Inferior parietal cortex (tissue), 1 donor: ENCODE measurements around the gene IMMP2L.

ENCODE experiments used
- DNase-seq: peaks from one replicate; pipeline ENCODE4 v3.0.0-alpha.2; 2016; ENCODE audit errors: extremely low spot score

The IMMP2L gene

DNA sequence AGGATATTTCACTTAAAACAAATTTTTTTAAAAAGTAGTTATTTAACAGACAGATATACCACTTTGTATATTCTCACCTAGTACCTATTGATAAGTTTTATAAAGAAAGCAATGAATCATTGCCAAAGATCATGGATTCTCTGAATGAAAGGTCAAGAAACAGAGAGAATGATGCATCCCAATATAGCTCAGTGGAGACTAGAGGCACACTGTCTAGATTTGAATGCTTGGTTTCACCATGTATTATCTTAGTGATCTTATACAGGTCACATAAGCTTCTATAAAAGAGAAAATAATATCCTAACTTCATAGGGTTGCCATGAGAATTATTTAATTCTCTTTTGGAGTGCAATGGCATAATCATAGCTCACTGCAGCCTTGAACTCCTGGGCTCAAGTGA is 558.4 kb downstream of the IMMP2L start:
- DNase-seq, result no peak

DNA sequence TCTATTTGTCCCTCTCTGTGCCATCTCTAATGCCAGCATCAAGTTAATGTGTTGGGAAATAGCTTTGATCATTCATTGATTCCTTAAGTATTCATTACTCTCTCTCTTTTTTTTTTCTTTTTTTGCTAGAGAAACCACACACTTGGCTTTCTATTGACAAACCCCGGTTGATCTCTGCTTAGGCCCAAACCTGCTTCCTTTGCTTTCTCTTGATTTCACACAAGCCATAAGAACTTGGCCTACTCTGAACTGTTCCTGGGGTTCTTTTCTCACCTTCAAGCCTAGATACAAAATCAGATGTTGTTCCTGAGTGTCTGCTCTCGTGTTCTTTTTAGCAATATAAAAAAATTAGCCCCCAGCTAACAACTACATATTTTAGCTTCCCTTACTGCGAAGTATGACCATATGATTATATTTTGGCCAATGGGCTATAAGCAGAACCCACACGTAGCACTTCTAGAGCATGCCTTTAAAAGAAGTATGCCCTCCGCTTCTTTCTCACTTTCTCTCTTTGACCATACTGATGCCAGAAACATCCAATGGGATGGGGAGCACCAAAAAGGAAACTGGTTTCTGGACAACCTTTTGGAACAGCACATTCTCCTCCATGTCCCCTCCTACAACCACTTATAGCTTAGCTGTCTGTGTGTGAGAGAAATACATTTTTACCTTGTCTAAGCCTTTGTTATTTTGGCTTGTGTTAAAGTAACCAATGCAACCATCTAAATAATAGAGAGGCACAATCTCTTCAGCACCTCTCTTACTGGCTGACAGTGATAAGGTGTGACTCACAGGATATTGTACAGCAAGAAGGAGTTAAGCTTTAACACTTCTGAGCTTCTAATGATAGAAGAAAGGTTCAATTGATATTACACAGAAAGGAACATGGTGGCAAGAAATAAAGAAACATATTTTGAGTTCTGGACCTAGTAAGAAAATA is 568.0 kb downstream of the IMMP2L start:
- DNase-seq, result no peak

DNA sequence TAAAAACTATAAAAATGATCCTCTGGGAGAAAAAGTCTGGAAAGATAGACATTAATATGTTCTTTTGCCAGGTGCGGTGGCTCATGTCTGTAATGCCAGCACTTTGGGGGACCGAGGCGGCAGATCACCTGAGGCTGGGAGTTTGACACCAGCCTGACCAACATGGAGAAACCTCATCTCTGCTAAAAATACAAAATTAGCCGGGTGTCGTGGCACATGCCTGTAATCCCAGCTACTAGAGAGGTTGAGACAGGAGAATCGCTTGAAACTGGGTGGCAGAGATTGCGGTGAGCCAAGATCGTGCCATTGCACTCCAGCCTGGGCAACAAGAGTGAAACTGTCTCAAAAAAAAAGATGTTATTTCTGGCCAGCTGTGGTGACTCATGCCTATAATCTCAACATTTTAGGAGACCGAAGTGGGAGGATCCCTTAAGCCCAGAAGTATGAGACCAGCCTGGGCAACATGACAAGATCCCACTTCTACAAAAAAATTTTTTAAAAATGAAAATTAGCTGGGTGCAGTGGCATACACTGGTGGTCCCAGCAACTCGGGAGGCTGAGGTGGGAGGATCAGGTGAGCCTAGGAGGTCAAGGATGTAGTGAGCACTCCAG is 573.3 kb downstream of the IMMP2L start:
- DNase-seq, result no peak

DNA sequence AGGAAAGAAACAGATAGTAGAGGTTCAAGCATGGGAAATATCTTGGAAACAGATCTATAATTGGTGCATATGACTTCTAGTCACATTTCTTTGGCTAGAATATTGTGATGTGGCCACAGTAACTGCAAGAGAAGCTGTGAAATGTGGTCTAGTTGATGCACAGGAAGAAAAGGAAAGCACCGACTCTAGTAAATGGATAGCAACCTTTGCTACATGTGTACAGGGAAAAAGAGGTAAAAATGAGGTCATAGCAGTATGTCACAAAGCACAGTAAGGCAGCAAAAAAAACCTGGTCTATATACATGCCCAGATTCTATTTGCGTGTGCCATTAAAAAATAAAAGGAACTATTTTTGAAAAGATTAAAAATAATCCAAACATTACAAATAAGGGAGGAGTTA is 573.9 kb downstream of the IMMP2L start:
- no peak for DNase-seq

DNA sequence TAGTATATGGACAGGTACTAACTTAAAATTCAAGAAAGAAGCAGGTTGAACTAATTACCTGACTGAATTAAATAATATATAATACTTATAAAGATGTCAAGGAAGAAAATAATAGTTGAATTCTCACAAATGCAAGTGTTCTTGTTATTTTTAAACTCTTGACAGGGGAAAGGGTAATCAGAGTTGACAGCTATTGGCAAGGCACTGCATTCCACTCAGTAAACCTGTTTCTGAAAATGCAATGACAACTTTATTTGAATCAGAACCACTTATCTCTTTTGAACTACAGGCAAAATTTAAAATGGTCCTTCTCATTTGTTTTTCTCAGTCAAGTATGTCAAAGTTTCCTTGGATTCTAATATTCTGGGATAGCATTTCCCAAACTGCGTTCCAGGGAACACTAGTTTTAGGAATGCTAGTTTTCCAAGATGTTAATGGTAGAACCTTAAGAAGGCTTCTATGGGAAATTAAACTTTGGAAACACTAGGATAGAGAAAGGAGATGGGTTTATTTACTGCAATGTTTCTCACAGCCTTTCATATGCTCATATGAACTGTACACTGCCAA is 575.1 kb downstream of the IMMP2L start:
- DNase-seq, result no peak

DNA sequence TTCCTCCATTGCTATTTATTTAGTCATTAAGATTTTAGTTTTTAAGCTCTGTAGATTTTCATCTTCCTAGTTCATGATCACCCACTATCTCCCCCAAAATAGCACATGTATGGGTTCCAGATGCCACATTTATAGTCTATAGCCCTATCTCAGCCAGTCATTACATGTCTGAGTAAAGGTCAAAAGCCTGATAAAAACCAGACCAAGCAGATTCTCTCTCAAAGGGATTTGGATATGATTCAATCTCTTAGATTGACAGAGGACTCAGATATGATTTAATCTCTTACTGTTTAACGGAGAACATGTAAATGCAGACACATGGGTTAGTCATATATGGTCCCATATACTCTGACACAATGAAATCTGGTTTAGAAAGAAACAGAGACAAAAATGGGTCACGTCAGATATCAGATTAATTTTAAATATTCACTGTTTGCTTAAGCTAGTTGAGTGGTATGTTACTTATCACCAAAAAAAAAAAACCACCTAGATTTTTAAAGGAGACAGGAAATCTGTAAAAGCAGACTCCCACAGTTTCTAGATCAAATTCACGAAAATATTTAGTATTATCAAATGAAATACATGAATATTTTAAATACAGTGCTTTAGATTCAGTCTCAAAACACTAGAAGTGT is 578.4 kb downstream of the IMMP2L start:
- no peak for DNase-seq

DNA sequence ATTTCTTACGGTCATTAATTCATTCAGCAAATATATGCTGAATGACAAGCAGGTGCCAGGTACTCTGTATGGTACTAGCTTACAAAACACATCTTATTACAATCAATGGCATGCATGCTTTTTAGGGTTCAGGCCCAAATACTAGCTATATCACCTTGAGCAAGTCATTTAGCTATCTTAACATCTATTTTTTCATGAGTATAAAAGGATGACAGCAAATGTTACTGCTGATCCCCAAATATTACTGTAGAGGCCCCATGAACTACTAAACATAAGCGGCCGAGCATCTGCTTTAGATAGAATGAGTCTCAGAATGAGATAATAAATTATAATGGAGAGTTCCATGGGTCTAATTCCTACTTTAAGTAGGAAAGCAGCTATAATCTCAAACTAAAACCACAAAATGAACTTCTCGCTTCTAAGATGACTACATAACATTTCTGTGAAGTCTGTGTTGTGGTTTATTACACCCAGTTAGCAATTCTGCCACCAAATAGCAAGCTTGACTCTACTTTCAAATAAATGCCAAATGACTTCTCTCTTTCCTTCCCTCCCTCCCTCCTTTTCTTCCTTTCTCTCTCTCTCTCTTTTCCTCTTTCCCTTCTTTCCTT is 585.1 kb downstream of the IMMP2L start:
- DNase-seq, result no peak

DNA sequence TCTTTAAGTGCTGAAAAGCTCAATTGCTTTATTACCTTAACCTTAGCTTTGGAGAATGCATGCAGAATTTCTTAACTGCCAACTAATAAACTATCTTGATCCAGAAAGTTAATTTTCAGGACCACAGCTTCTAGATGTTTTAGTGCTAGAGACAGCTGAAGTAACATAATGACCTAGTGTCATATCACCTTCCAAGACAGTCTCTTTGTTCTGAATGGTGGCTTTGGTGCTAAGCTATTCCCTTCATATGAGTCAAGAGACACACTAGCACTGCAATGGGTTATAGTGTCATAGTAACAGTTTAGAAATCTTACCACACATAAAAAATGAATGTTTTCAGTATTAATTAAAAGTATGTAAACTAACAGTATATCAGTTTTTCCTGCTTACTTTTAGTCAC is 586.8 kb downstream of the IMMP2L start:
- no peak for DNase-seq

DNA sequence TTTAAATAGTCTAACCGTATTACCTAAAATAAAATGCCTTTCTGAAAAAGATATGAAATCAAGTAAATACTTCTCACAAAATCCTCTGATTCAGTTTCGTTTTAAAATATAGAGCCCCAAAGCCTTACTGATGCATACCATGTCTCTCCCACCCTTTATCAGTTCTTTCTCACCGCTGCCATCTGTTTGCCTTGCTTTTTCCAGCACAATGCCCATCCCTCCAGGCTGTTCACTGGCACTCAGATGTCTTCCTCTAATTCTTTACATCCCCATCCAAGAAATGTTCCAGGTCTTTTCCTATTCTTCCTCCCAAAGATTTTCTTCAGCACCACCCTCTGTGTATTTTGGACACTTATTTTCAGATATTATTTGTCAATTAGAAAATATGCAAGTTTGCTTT is 587.9 kb downstream of the IMMP2L start:
- no peak for DNase-seq

DNA sequence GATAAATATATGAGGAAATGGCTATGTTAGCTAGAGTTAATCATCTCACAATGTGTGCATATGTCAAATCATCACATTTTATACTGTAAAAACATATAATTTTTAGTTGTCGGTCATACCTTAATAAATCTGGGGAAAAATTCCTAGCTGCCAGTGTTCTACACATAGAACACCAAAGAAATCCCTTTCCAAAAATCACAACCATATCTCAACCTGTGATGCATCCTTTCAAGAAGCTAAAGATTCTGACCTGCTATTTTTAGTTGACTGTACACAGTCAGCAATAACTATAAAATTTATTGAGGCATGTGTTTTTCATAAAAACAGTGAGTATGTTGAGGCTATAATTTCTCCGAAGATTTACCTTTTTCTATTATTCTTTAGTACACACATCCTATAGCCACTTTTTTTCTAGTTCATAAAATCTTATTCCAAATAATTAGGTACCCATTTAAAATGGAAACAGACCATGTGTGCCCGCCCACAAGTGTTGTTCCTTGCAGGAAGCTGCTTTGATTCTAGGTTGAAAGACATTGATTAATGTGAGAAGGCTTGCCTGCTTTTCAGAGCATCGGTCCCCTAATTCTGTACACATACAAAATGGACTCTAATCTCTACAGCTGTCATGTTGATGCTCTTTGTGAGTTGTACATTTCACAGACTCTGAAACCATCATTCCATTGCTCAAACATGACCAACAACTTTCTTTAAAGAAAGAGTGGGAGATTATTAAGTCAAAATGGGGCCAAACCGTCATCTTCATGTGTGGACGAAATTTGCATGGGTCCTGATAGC is 588.9 kb downstream of the IMMP2L start:
- DNase-seq, result no peak

DNA sequence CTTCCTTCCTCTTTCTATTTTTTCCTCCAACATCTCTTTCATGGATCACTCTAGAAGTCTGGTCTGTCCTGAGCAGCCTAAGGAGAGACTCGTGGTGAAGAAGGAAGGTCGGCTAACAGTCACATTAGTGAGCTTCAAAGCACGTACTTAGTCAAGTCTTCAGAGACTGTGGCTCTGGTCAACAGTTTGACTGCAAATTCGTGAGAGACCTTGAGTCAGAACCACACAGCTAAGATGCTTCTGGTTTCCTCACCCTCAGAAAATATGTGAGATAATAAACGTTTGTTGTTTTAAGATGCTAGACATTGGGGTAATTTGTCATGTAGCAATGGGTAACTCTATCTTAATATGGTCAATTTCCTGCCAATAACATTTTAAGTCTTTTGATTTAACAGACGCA is 597.5 kb downstream of the IMMP2L start:
- DNase-seq, result no peak

DNA sequence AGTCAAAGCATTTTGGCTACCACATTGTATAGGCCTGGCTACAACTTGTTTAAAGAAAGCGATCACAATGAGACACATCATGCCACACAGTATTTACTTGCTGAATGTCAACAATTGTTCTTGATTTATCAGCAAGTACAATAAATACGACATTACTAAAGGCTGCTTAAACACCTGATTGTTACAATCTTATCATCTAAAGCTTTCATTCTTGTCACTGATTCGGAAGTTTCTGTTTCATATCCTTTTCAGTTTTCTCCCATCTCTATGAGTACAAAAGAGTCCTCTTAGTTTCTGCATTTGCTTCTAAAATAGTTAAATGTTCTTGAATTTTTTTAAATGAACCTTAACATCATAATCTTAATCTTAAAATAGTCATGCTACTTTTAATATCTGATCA is 599.5 kb downstream of the IMMP2L start:
- no peak for DNase-seq

DNA sequence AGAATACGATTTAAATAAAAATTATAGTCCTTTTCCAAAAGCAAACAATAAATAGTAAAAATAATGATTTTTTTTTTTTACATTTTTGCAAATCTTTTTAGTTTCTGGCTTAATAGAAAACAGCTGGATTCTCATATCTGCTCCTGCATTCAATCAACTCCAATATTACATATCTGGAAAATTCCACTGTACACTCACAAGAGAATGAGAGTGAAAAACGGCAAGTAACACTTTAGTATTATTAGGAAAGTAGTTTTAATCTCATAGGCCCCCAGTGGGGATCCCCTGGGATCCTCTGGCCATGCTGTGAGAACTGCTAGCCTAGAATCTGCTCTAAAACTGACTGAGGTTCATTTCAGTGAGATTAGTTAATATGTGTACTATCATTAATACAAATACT is 599.9 kb downstream of the IMMP2L start:
- no peak for DNase-seq

DNA sequence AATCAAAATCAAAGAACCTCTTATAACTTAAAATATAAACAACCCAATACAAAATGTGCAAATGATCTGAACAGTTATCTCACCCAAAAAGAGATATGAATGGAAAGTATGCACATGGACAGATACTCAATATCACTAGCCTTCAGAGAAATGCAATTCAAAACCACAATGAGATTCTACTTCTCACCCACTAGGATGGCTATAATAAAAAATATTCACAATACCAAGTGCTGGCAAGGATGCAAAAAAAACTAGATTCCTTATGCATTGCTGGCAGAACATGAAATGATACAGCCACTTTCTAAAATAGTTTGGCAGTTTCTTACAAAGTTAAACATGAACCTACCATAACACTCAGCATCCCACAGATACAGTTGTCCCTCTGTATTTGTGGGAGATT is 601.5 kb downstream of the IMMP2L start:
- DNase-seq, result no peak

DNA sequence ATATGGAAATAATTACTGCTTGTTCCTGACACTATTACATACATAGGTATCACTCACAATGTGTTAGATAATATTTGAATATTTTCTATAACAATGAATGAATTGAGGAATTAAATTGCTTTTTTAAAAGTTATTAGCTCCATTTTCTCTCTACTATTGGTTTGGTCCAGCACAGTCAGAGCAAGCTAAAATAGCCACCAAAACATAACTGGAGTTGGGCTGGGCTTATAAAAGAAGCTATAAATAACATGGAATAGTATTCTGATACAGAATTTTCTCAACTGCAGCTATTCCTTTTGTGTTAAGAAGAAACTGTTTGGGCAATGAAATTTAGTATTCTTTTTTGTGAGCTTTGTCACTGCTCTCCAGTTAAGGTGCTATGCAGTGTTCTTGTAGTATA is 614.0 kb downstream of the IMMP2L start:
- DNase-seq, result no peak

DNA sequence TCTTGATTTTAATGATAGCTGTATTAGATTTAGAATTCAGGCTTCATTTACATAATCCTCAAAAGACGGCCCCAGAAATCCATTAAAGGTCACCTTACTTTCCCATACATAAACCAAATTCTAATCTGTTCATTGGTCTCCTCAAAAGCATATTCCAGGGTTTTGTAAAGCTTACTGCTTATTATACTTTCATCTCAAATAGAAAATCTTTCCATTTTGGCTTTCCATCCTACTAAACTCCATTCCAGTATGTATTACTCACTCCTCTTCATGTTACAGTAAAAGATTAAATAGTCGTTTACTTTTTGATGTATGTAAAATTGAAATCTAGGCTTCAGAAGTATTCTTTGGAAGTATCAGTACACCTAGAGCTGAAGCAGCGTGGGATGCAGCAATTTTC is 614.9 kb downstream of the IMMP2L start:
- DNase-seq, result no peak

DNA sequence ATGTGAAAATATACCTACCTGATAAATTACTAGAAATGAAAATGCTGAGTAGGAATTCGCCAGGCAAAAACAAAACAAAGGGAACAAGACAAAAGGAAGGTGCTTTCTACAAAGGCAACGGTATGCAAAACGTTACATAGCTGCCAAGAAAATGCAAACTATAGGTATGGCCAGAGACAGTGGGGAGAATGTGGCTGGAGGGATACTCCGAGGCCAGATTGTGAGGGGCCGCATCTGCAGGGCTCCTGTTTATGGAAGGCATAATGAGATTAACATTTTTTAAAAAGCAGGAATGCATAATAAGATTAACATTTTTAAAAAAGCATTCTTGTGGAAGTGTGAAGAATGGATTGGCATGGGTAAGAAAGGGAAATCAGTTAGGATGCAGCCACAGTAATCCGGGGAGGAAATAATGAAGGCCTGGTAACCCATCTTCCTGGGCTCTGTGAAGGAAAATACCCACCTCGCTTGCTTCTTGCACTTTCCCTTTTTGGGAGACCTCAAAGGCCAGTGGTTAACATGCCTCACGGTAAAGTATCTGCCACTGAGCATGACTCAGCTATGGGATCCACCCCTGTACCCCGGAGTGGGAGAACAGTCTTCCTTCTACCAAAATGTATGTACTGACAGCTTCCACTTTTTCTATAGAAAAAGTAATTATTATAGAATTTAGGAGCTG is 617.2 kb downstream of the IMMP2L start:
- no peak for DNase-seq

DNA sequence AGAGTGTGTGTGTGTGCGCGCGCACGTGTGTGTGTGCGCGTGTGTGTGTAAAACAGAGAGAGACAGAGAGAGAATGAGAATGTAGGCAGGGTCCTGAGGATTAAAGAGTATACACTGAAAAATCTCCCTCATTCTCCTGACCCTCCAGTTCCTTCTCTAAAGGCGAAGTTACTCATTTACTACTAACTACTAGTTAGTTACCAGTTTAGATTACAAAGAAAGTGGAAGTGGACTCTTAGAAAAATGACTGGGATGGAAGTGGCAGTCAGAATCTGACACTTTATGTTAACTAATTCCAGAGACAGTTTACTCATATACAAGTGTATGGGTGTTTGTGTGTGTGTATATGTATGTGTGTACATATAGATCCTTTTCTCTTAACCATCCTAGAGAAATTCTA is 617.8 kb downstream of the IMMP2L start:
- no peak for DNase-seq

DNA sequence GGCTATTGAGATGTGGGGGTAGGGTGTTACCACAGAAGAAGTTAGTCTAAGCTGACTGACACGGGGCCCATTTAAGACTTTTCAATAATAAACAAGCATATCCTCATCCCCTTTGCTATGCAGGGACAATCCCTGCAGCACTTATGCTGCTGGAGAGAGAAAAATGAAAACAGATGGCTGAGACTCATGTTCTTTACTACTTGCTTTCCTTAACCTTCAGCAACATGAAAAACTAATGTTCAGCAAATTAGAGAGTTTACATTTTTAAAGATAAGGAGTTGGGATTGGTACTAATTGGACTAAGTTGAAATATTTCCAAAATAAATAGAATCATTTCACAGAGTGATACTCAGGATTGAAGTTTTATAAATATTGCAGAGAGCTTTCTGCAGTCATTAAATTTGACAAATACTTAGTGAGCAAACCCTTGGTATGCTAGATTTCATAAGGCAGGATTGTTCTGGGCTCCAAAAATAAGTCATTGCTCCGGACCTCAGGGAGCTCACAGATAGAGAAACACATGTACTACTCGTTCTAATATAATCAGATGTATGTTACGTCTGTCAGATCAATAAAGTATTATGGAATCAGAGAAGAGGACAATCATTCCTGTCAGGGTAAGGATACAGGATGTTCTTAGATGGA is 618.5 kb downstream of the IMMP2L start:
- DNase-seq, result no peak

DNA sequence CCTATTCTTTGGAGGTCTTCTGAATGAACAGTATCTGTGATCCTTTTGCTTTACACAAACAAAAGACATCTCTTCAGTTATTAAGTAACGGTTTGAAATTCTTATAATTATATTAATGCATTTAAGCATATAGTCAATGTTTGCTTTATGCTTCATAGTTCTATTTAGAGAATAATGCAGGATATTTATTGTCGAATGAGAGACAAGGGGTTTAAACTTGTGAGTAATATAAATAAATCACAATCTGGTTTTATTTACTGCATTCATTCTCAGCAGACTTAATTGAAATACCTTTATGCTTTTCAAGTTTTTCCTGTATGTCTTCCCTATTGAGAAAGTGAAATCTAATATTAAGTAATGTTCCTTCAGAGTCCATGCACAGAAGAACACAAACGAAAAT is 620.9 kb downstream of the IMMP2L start:
- no peak for DNase-seq
